CD4-positive, alpha-beta memory T cell (primary cell): Measurements from ENCODE around the gene MYADML2. TPM values are rescaled to one million over a fixed set of nuclear protein-coding genes. Genes with fewer than 3 reads are reported as not detected.
A peak's percentile ranks its signal among the peaks of the same experiment; 100 is the strongest.

ENCODE experiments used
- CTCF ChIA-PET: fragments of 350-600 bp; sonication (Branson Sonifier 250); formaldehyde crosslinking; loops from one replicate; lab custom pipeline; 2021; ENCODE audit warnings: inconsistent platforms; ENCODE audit not compliant: partially characterized antibody; lab: Charles Lee
- POLR2A ChIA-PET: fragments of 350-600 bp; sonication (Branson Sonifier 250); formaldehyde crosslinking; loops from one replicate; lab custom pipeline; 2021; ENCODE audit not compliant: partially characterized antibody; lab: Charles Lee
- DNase-seq, 5 donors: peaks; one replicate each; pipeline versions ENCODE4 v3.0.0 to v3.0.0-alpha.2; 2020 to 2022; ENCODE audit warnings: mixed read lengths in 1 of 5
- H3K27ac ChIP-seq: one replicate; pipeline ENCODE4 v1.7.0; 2013; ENCODE audit warnings: low read depth, low read length
- H3K27me3 ChIP-seq: 2 replicates; pipeline ENCODE4 v1.7.0; 2013; ENCODE audit warnings: mild to moderate bottlenecking, low read length, moderate library complexity; ENCODE audit not compliant: insufficient read depth
- H3K36me3 ChIP-seq: 2 replicates; pipeline ENCODE4 v1.7.0; 2013; ENCODE audit warnings: mild to moderate bottlenecking, low read length, moderate library complexity; ENCODE audit not compliant: insufficient read depth
- H3K4me1 ChIP-seq: 2 replicates; pipeline ENCODE4 v1.7.0; 2013; ENCODE audit warnings: mild to moderate bottlenecking, low read length, moderate library complexity; ENCODE audit not compliant: insufficient read depth
- H3K4me3 ChIP-seq, 2 donors: one replicate each; pipeline ENCODE4 v1.7.0; 2013; ENCODE audit warnings: low read length in 2 of 2, mild to moderate bottlenecking in 1 of 2
- H3K9me3 ChIP-seq, 2 donors: one replicate each; pipeline ENCODE4 v1.7.0; 2013; ENCODE audit warnings: low read length in 2 of 2, control low read depth in 1 of 2; ENCODE audit not compliant: control insufficient read depth in 1 of 2
- H3K27ac Mint-ChIP-seq, 7 donors: one replicate each; pipeline ENCODE4 v1.8.0; 2020 to 2021; ENCODE audit warnings: mixed read lengths in 7 of 7, mild to moderate bottlenecking in 6 of 7, inconsistent platforms in 3 of 7, moderate library complexity in 3 of 7
- H3K27me3 Mint-ChIP-seq, 2 donors: one replicate each; pipeline ENCODE4 v1.8.0; 2020 to 2021; ENCODE audit warnings: mixed read lengths in 2 of 2
- H3K36me3 Mint-ChIP-seq, 2 donors: one replicate each; pipeline ENCODE4 v1.8.0; 2020 to 2021; ENCODE audit warnings: mixed read lengths in 2 of 2, inconsistent platforms in 1 of 2, mild to moderate bottlenecking in 1 of 2
- H3K4me1 Mint-ChIP-seq, 4 donors: one replicate each; pipeline ENCODE4 v1.8.0; 2020 to 2021; ENCODE audit warnings: mixed read lengths in 4 of 4, mild to moderate bottlenecking in 1 of 4
- H3K4me3 Mint-ChIP-seq, 8 donors: one replicate each; pipeline ENCODE4 v1.8.0; 2020 to 2021; ENCODE audit warnings: mixed read lengths in 8 of 8, mild to moderate bottlenecking in 7 of 8, moderate library complexity in 6 of 8, inconsistent platforms in 3 of 8
- H3K9me3 Mint-ChIP-seq, 8 donors: one replicate each; pipeline ENCODE4 v1.8.0; 2020 to 2021; ENCODE audit warnings: mixed read lengths in 8 of 8, mild to moderate bottlenecking in 5 of 8, inconsistent platforms in 3 of 8, moderate library complexity in 1 of 8
- intact Hi-C: fragments of 100-400 bp; cut with micrococcal nuclease; formaldehyde crosslinking; loops from one replicate; pipeline ENCODE4 v1.15.1; 2023
- polyA plus RNA-seq, 2 donors: library from polyadenylated mRNA; unstranded; fragments of 300-500 nt; fragmentation: Illumina TruSeq; gene quantifications; one replicate each; pipeline ENCODE4 v1.2.3, GENCODE V29; 2021
- total RNA-seq, 2 experiments: library from RNA; stranded (reverse); gene quantifications; one replicate each; pipeline ENCODE4 v1.2.3, GENCODE V29; 2021

MYADML2 gene
- total and polyA plus RNA-seq, 4 experiments from 2014 or later = not detected

DNA sequence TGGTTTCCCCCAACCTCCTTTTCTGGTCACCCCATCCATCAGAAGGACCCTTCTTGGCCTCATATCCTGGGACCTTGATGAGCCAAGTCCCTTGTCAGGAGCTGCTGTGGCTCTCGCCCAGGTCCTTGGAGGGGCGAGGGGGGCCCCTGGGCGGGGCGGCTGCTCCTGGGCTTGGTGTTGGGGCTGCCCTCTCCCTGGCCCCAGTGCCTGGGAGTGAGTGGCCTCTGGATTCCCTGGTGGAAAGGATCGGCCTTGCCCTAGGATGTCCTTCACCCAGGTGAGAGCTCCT lies 20.2 kb upstream of the MYADML2 start:
- H3K9me3 Mint-ChIP-seq = peaks cover 0 to 2% (median 0%) of the 10 kb centered on the region in 8 donors
- Histone ChIP-seq H3K9me3 (no peaks in the 10 kb centered on the region), H3K27ac (peak overlapping the region; percentile 39), H3K27me3 (peaks cover 7% of the 10 kb centered on the region), H3K36me3 (no peaks in the 10 kb centered on the region), H3K4me3 (peak overlapping the region in 1 of 2 donors; percentile 46), H3K4me1 (peaks cover 22% of the 10 kb centered on the region)
- intact Hi-C loops = no loop called here
- POLR2A ChIA-PET = interaction anchor here (0.7 to 4.3 kb wide), 12 partner anchors 8 to 331 kb away, joined by 3 to 54 read pairs (median 6); partner anchors contain the start of genes ARHGDIA, ASPSCR1, CENPX and DCXR
- H3K27ac Mint-ChIP-seq = peak overlapping the region in 2 of 7 donors; percentile 61 to 77
- H3K27me3 Mint-ChIP-seq = peaks cover 1 to 3% of the 10 kb centered on the region in 2 donors
- DNase-seq = no peak
- H3K36me3 Mint-ChIP-seq = no peaks in the 10 kb centered on the region
- H3K4me1 Mint-ChIP-seq = peaks cover 3 to 20% (median 7%) of the 10 kb centered on the region in 4 donors
- CTCF ChIA-PET = interaction anchor here (0.9 to 3.1 kb wide), 5 partner anchors 8 to 188 kb away, joined by 3 to 13 read pairs (median 7); partner anchors contain the start of genes CENPX, DCXR and LRRC45
- peak overlapping the region in 1 of 8 donors; percentile 30 for H3K4me3 Mint-ChIP-seq

- peak overlapping the region in 1 of 7 donors; percentile 35 for H3K27ac Mint-ChIP-seq
- intact Hi-C loops = no loop called here
- no peak for DNase-seq
These were observed 19.6 kb upstream of the MYADML2 start for GRCh38 chr17:81966343-81967243.

GRCh38 chr17:81964081-81964849 lies 17.2 kb upstream of the MYADML2 start:
- POLR2A ChIA-PET = interaction anchor here (4.3 kb wide), 1 partner anchor 13 kb away, joined by 54 read pairs; the partner anchor contains the start of gene ASPSCR1
- Mint-ChIP-seq H3K4me3 (peak overlapping the region in 1 of 8 donors; percentile 24), H3K27ac (peak overlapping the region in 2 of 7 donors; percentile 2 to 48), H3K27me3 (peaks cover 1 to 3% of the 10 kb centered on the region in 2 donors), H3K36me3 (no peaks in the 10 kb centered on the region), H3K9me3 (peaks cover 0 to 2% (median 0%) of the 10 kb centered on the region in 8 donors), H3K4me1 (peaks cover 3 to 14% (median 7%) of the 10 kb centered on the region in 4 donors)
- Histone ChIP-seq H3K36me3 (no peaks in the 10 kb centered on the region), H3K9me3 (no peaks in the 10 kb centered on the region), H3K4me1 (peaks cover 29% of the 10 kb centered on the region), H3K27me3 (peaks cover 13% of the 10 kb centered on the region), H3K4me3 (no peak overlapping the region), H3K27ac (no peak overlapping the region)
- CTCF ChIA-PET = no interaction called here
- intact Hi-C loops = loop anchor here (5.0 kb wide), 2 partner anchors 73 to 188 kb away; partner anchors contain the start of gene DCXR
- peak in 1 of 5 donors; percentile 10 for DNase-seq

More at GRCh38 chr17:81966343-81967243, 19.6 kb upstream of the MYADML2 start:
- ChIA-PET CTCF (interaction anchor here (0.9 to 3.1 kb wide), 5 partner anchors 7 to 330 kb away, joined by 3 to 13 read pairs (median 7); partner anchors contain the start of genes CENPX, DCXR and LRRC45), POLR2A (interaction anchor here (0.7 to 4.3 kb wide), 8 partner anchors 11 to 96 kb away, joined by 3 to 54 read pairs (median 6); partner anchors contain the start of genes ARHGDIA, ASPSCR1, CENPX and DCXR)
- Histone ChIP-seq H3K4me1 (peaks cover 22% of the 10 kb centered on the region), H3K9me3 (no peaks in the 10 kb centered on the region), H3K27ac (no peak overlapping the region), H3K27me3 (peaks cover 9% of the 10 kb centered on the region), H3K4me3 (no peak overlapping the region), H3K36me3 (no peaks in the 10 kb centered on the region)
- peaks cover 0 to 2% (median 0%) of the 10 kb centered on the region in 8 donors for H3K9me3 Mint-ChIP-seq
- no peaks in the 10 kb centered on the region for H3K36me3 Mint-ChIP-seq
- peaks cover 3 to 20% (median 7%) of the 10 kb centered on the region in 4 donors for H3K4me1 Mint-ChIP-seq
- H3K27me3 Mint-ChIP-seq = peaks cover 1 to 3% of the 10 kb centered on the region in 2 donors
- peak overlapping the region in 2 of 8 donors; percentile 25 to 30 for H3K4me3 Mint-ChIP-seq

- Histone ChIP-seq H3K36me3 (no peaks in the 10 kb centered on the region), H3K4me1 (peaks cover 17% of the 10 kb centered on the region), H3K27ac (no peak overlapping the region), H3K4me3 (no peak overlapping the region), H3K27me3 (peaks cover 27% of the 10 kb centered on the region), H3K9me3 (no peaks in the 10 kb centered on the region)
- Mint-ChIP-seq H3K27ac (peak overlapping the region in 2 of 7 donors; percentile 16 to 35), H3K4me1 (peaks cover 0 to 5% (median 2%) of the 10 kb centered on the region in 4 donors), H3K36me3 (no peaks in the 10 kb centered on the region), H3K27me3 (peaks cover 2 to 12% of the 10 kb centered on the region in 2 donors), H3K9me3 (peaks cover 0 to 2% (median 0%) of the 10 kb centered on the region in 8 donors), H3K4me3 (peak overlapping the region in 4 of 8 donors; percentile 29 to 65 (median 54))
- POLR2A ChIA-PET = no interaction called here
- intact Hi-C loops = loop anchor here (5.0 kb wide), 2 partner anchors 75 to 190 kb away; partner anchors contain the start of gene DCXR
- CTCF ChIA-PET = interaction anchor here (0.7 to 1.3 kb wide), 3 partner anchors 57 to 74 kb away, joined by 3 to 9 read pairs (median 3); partner anchors contain the start of gene DCXR
- peak in 1 of 5 donors; percentile 31 for DNase-seq
These were observed 15.7 kb upstream of the MYADML2 start for GRCh38 chr17:81962499-81963441.

GRCh38 chr17:81961521-81962498 lies 14.8 kb upstream of the MYADML2 start:
- H3K4me3 Mint-ChIP-seq = peak overlapping the region in 4 of 8 donors; percentile 29 to 65 (median 54)
- peak overlapping the region in 1 of 7 donors; percentile 35 for H3K27ac Mint-ChIP-seq
- H3K27ac ChIP-seq = no peak overlapping the region
- no peaks in the 10 kb centered on the region for H3K9me3 ChIP-seq
- H3K27me3 Mint-ChIP-seq = peaks cover 2 to 12% of the 10 kb centered on the region in 2 donors
- H3K36me3 ChIP-seq = no peaks in the 10 kb centered on the region
- CTCF ChIA-PET = interaction anchor here (1.3 to 2.6 kb wide), 2 partner anchors 58 to 59 kb away, joined by 9 to 81 read pairs; partner anchors contain the start of genes CENPX and LRRC45
- H3K36me3 Mint-ChIP-seq = no peaks in the 10 kb centered on the region
- no peak overlapping the region for H3K4me3 ChIP-seq
- POLR2A ChIA-PET = interaction anchor here (2.6 kb wide), 1 partner anchor 60 kb away, joined by 57 read pairs; the partner anchor contains the start of genes CENPX and LRRC45
- peaks cover 0 to 2% (median 0%) of the 10 kb centered on the region in 8 donors for H3K9me3 Mint-ChIP-seq
- peaks cover 30% of the 10 kb centered on the region for H3K27me3 ChIP-seq
- DNase-seq = peak in 1 of 5 donors; percentile 28
- H3K4me1 ChIP-seq = peaks cover 8% of the 10 kb centered on the region
- H3K4me1 Mint-ChIP-seq = peaks cover 0 to 3% (median 0%) of the 10 kb centered on the region in 4 donors
- intact Hi-C loops = loop anchor here (5.0 kb wide), 2 partner anchors 75 to 190 kb away; partner anchors contain the start of gene DCXR
